Nephron (organoid): ENCODE measurements around the gene ABHD17A.

ENCODE experiments used
- H3K27ac Mint-ChIP-seq, 3 experiments: 2 replicates each; pipeline ENCODE4 v1.8.0; 2020; ENCODE audit warnings: mixed read lengths in 3 of 3, mild to moderate bottlenecking in 2 of 3, moderate library complexity in 1 of 3
- H3K27me3 Mint-ChIP-seq: 2 replicates; pipeline ENCODE4 v1.8.0; 2021; ENCODE audit warnings: low read depth, mild to moderate bottlenecking, moderate library complexity, mixed read lengths
- H3K36me3 Mint-ChIP-seq: 2 replicates; pipeline ENCODE4 v1.8.0; 2020; ENCODE audit warnings: low read depth, mixed read lengths
- H3K4me1 Mint-ChIP-seq: 2 replicates; pipeline ENCODE4 v1.8.0; 2020; ENCODE audit warnings: mixed read lengths
- H3K4me3 Mint-ChIP-seq, 3 experiments: 2 replicates each; pipeline ENCODE4 v1.8.0; 2020; ENCODE audit warnings: mild to moderate bottlenecking in 3 of 3, mixed read lengths in 3 of 3, moderate library complexity in 2 of 3
- H3K9me3 Mint-ChIP-seq: 2 replicates; pipeline ENCODE4 v1.8.0; 2020; ENCODE audit warnings: mixed read lengths
- CTCF ChIP-seq, 3 experiments: fragments of 200-600 bp; sonication (generic); IDR thresholded peaks; one replicate each; pipeline ENCODE4 v1.5.0; 2021; ENCODE audit warnings: antibody characterized with exemption in 3 of 3; ENCODE audit not compliant: unreplicated experiment in 3 of 3

The ABHD17A gene

GRCh38 chr19:1920644-1921043, 35.3 kb upstream of the ABHD17A start:
- no peak for TF ChIP-seq CTCF (IDR thresholded peaks at IDR 0.05; ENCODE audit: unreplicated experiment in 3 of 3)
- Mint-ChIP-seq H3K4me3 (no peak overlapping the region), H3K9me3 (no peaks in the 10 kb centered on the region), H3K4me1 (no peaks in the 10 kb centered on the region), H3K27me3 (no peaks in the 10 kb centered on the region), H3K36me3 (peaks cover 28% of the 10 kb centered on the region), H3K27ac (no peak overlapping the region)

GRCh38 chr19:1918975-1919374, 33.7 kb upstream of the ABHD17A start:
- H3K4me1 Mint-ChIP-seq: no peaks in the 10 kb centered on the region
- no peak overlapping the region for H3K4me3 Mint-ChIP-seq
- TF ChIP-seq CTCF (IDR thresholded peaks at IDR 0.05; ENCODE audit: unreplicated experiment in 3 of 3): no peak
- H3K36me3 Mint-ChIP-seq: peaks cover 28% of the 10 kb centered on the region
- no peak overlapping the region for H3K27ac Mint-ChIP-seq
- no peaks in the 10 kb centered on the region for H3K9me3 Mint-ChIP-seq
- H3K27me3 Mint-ChIP-seq: no peaks in the 10 kb centered on the region

- no peaks in the 10 kb centered on the region for H3K4me1 Mint-ChIP-seq
- no peaks in the 10 kb centered on the region for H3K9me3 Mint-ChIP-seq
- no peak overlapping the region for H3K27ac Mint-ChIP-seq
- H3K4me3 Mint-ChIP-seq: no peak overlapping the region
- H3K27me3 Mint-ChIP-seq: no peaks in the 10 kb centered on the region
- peaks cover 32% of the 10 kb centered on the region for H3K36me3 Mint-ChIP-seq
- no peak for TF ChIP-seq CTCF (IDR thresholded peaks at IDR 0.05; ENCODE audit: unreplicated experiment in 3 of 3)
Measured at GRCh38 chr19:1917926-1918325, 32.6 kb upstream of the ABHD17A start.

- no peak overlapping the region for H3K4me3 Mint-ChIP-seq
- no peaks in the 10 kb centered on the region for H3K27me3 Mint-ChIP-seq
- H3K27ac Mint-ChIP-seq: no peak overlapping the region
Measured at GRCh38 chr19:1917146-1917545, 31.9 kb upstream of the ABHD17A start.

GRCh38 chr19:1914826-1915341, 29.6 kb upstream of the ABHD17A start:
- no peak for TF ChIP-seq CTCF (IDR thresholded peaks at IDR 0.05; ENCODE audit: unreplicated experiment in 3 of 3)
- Mint-ChIP-seq H3K4me3 (no peak overlapping the region), H3K36me3 (peaks cover 21% of the 10 kb centered on the region), H3K27ac (no peak overlapping the region), H3K9me3 (no peaks in the 10 kb centered on the region), H3K27me3 (no peaks in the 10 kb centered on the region), H3K4me1 (no peaks in the 10 kb centered on the region)

More at GRCh38 chr19:1917146-1917545, 31.9 kb upstream of the ABHD17A start:
- Mint-ChIP-seq H3K4me1 (no peaks in the 10 kb centered on the region), H3K9me3 (no peaks in the 10 kb centered on the region), H3K36me3 (peaks cover 24% of the 10 kb centered on the region)
- TF ChIP-seq CTCF (IDR thresholded peaks at IDR 0.05; ENCODE audit: unreplicated experiment in 3 of 3): no peak

GRCh38 chr19:1913781-1914577, 28.7 kb upstream of the ABHD17A start:
- Mint-ChIP-seq H3K27ac (no peak overlapping the region), H3K36me3 (peaks cover 21% of the 10 kb centered on the region), H3K9me3 (no peaks in the 10 kb centered on the region), H3K4me3 (no peak overlapping the region), H3K27me3 (no peaks in the 10 kb centered on the region), H3K4me1 (no peaks in the 10 kb centered on the region)
- TF ChIP-seq CTCF (IDR thresholded peaks at IDR 0.05; ENCODE audit: unreplicated experiment in 3 of 3): no peak
